GM12875 (cell line): ENCODE results near the gene C1GALT1.
"Not testable (repeated sequence)": the region's sequence is repeated elsewhere in the genome, so short reads cannot be mapped to it uniquely, and the experiment has no call there.

Experiments
- H3K4me3 ChIP-seq: one replicate; pipeline ENCODE4 v1.5.1; 2011; ENCODE audit warnings: low read depth, low read length, control low read depth
- TF ChIP-seq, protein P1 (sequence below): IDR thresholded peaks from 2 replicates; pipeline ENCODE4 v1.5.1; 2011; ENCODE audit warnings: low read depth, mild to moderate bottlenecking, control low read depth, inconsistent platforms, low read length, moderate library complexity, borderline replicate concordance; ENCODE audit not compliant: insufficient read depth

The C1GALT1 gene

DNA sequence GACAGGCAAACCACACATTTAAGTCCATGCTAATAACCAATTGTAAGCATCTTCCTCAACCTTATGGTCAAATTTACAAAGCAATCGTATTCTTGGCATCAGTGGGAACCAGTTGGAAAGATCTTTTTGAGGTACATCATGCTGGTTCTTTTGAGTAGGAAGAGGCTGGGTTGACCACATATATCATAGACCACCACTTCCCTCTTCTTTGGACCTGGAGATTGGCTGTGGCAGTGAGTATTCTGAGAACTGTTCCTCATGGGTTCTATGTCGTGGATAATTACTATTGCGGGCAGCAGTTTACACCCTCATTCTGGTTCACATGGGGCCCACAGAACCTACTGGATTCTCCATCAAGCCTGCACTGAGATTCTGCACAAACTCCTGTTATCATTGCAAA, 35.5 kb upstream of the C1GALT1 start:
- no peak overlapping the region for H3K4me3 ChIP-seq
- TF ChIP-seq, protein P1, sequence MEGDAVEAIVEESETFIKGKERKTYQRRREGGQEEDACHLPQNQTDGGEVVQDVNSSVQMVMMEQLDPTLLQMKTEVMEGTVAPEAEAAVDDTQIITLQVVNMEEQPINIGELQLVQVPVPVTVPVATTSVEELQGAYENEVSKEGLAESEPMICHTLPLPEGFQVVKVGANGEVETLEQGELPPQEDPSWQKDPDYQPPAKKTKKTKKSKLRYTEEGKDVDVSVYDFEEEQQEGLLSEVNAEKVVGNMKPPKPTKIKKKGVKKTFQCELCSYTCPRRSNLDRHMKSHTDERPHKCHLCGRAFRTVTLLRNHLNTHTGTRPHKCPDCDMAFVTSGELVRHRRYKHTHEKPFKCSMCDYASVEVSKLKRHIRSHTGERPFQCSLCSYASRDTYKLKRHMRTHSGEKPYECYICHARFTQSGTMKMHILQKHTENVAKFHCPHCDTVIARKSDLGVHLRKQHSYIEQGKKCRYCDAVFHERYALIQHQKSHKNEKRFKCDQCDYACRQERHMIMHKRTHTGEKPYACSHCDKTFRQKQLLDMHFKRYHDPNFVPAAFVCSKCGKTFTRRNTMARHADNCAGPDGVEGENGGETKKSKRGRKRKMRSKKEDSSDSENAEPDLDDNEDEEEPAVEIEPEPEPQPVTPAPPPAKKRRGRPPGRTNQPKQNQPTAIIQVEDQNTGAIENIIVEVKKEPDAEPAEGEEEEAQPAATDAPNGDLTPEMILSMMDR, result no peak

DNA sequence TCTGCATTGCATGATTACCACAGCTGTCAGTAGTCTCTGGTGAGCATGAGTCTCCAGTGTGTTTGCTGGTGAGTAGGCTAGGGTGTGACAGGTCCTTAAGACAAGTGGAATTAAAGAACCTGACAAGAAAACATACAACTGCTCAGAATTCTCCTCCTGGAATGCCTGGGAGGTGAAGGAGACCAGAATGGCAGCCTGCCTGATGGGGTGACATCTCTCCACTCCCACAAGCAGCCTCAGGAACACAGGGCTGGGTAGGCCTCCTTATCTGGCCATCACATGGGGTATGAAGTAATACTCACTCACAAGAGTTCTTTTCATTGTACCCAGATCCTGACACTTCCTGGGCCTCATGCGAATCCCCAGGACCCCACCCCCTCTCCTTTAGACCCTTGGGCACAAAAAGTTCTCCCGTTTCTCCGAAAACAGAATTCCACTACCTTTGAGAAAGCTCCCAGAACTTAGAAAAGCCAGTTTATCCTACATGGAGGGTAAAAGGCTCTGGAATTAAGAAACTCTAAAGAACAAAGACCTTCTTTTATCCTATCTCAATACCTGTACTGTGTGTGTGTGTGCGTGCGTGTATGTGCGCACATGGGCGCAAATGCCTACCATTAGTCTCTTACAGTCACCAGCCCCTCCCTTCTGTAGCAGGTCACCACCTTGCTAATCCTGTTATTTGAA, 33.4 kb upstream of the C1GALT1 start:
- no peak overlapping the region for H3K4me3 ChIP-seq
- TF ChIP-seq, protein P1, result no peak

DNA sequence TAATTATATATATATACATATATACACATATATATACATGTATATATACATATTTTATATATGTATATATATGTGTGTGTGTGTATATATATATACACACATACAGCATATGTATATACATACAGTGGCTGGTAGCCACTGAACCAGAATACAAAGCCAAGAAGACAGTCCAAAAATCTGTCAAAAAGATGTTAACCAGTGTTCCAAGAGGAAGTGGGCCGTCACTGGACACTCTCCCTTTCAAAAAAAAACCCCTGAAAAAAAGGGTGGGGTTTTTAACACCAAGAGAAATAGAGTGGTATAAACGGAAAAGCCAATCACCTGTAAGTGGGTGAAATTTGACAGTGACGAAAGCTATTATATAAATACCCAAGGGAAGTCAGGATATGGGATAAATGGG, 31.1 kb upstream of the C1GALT1 start:
- TF ChIP-seq, protein P1, result no peak
- no peak overlapping the region for H3K4me3 ChIP-seq

DNA sequence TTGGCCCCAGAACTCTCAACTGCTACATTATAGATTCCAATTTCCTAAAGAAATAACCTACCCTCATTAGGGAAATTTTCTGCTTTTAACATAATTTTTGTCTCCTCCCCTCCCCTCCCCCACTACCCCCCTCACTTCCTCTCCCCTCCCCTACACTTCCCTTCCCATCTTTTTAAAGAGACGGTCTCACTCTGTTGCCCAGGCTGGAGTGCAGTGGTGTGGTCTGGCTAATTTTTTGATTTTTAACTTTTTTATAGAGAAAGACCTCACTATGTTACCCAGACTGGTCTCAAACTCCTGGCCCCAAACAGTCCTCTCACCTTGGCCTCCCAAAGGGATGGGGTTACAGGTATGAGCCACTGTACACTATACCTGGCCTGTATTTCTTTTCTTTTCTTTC, 30.5 kb upstream of the C1GALT1 start:
- H3K4me3 ChIP-seq, result no peak overlapping the region
- TF ChIP-seq, protein P1, result no peak

DNA sequence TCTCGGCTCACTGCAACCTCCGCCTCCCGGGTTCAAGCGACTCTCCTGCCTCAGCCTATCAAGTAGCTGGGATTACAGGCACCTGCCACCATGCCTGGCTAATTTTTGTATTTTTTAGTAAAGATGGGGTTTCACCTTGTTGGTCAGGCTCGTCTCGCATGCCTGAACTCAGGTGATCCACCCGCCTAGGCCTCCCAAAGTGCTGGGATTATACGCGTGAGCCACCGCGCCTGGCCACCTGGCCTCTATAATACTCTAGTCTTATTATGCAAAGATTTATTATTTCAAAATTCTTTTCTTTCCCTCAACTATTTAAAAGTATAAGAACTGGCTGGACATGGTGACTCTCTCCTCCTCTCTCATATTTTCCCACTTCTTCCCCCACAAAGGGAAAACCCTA, 30.0 kb upstream of the C1GALT1 start:
- TF ChIP-seq, protein P1, result no peak
- H3K4me3 ChIP-seq, result no peak overlapping the region

DNA sequence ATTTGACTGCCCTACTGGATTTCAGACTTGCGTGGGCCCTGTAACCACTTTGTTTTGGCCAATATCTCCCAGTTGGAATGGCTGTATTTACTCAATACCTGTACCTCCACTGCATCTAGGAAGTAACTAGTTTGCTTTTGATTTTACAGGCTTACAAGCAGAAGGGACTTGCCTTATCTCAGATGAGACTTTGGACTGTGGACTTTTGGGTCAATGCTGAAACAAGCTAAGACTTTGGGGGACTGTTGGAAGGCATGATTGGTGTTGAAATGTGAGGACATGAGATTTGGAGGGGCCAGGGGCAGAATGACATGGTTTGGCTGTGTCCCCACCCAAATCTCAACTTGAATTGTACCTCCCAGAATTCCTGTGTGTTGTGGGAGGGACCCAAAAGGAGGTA, 28.0 kb upstream of the C1GALT1 start:
- not testable (repeated sequence) for H3K4me3 ChIP-seq

DNA sequence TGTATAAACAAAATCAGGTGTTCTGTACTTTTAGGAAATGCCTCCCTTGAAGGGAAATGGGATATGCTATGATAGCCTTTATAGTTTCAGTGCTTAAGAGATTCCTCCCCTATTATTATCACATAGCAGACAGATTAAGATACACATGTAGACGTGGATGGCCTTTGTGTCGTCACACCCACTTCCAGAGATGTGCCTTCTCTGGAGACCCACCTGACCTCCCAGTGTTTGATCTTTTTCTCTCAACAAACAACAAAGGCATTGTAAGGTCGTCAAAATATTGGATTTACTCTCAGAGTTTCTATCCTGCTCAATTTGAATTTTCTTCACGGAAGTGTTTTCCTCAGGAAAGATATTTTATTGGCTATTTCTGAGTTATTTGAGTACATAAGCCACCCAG, 25.7 kb upstream of the C1GALT1 start:
- H3K4me3 ChIP-seq, result no peak overlapping the region
- TF ChIP-seq, protein P1, result no peak
